Osteoblast (primary cell): Measurements from ENCODE around the gene DUSP8. TPM values are rescaled to one million over a fixed set of nuclear protein-coding genes. Genes with fewer than 3 reads are reported as not detected.
"Not testable (repeated sequence)": the region's sequence is repeated elsewhere in the genome, so short reads cannot be mapped to it uniquely, and the experiment has no call there.

Experiments used
- DNase-seq: peaks from one replicate; pipeline ENCODE4 v3.0.0; 2011; ENCODE audit warnings: low spot score, mixed read lengths; ENCODE audit not compliant: insufficient read length; ENCODE audit errors: missing footprints
- H2AFZ ChIP-seq: 2 replicates; pipeline ENCODE4 v1.6.0; 2011; ENCODE audit warnings: mild to moderate bottlenecking, low read length
- H3K27ac ChIP-seq: 2 replicates; pipeline ENCODE4 v1.5.1; 2011; ENCODE audit warnings: mild to moderate bottlenecking, low read depth, low read length, moderate library complexity
- H3K27me3 ChIP-seq: 2 replicates; pipeline ENCODE4 v1.6.0; 2012; ENCODE audit warnings: mild to moderate bottlenecking, control low read depth, inconsistent platforms, low read length, moderate library complexity; ENCODE audit not compliant: insufficient read depth
- H3K36me3 ChIP-seq: 2 replicates; pipeline ENCODE4 v1.5.1; 2011; ENCODE audit warnings: mild to moderate bottlenecking, low read length, control low read depth, moderate library complexity; ENCODE audit not compliant: insufficient read depth
- H3K4me1 ChIP-seq: 2 replicates; pipeline ENCODE4 v1.5.1; 2011; ENCODE audit warnings: mild to moderate bottlenecking, low read length, control low read depth, moderate library complexity; ENCODE audit not compliant: insufficient read depth
- H3K4me2 ChIP-seq: 2 replicates; pipeline ENCODE4 v1.6.0; 2011; ENCODE audit warnings: mild to moderate bottlenecking, low read length; ENCODE audit not compliant: insufficient read depth
- H3K4me3 ChIP-seq: fragments of 200-600 bp; sonication (generic); 3 replicates; pipeline ENCODE4 v1.5.1; 2012; ENCODE audit warnings: mild to moderate bottlenecking, low read length, inconsistent platforms; ENCODE audit not compliant: insufficient read depth
- H3K79me2 ChIP-seq: 2 replicates; pipeline ENCODE4 v1.6.0; 2012; ENCODE audit warnings: mild to moderate bottlenecking, low read length, control low read depth, inconsistent platforms; ENCODE audit not compliant: insufficient read depth
- H3K9me3 ChIP-seq: 2 replicates; pipeline ENCODE4 v1.5.1; 2011; ENCODE audit warnings: low read depth, low read length, control low read depth
- H4K20me1 ChIP-seq: 2 replicates; pipeline ENCODE4 v1.6.0; 2012; ENCODE audit warnings: mild to moderate bottlenecking, low read length, control low read depth; ENCODE audit not compliant: insufficient read depth
- CTCF ChIP-seq: IDR thresholded peaks from 2 replicates; pipeline ENCODE4 v1.5.1; 2011; ENCODE audit warnings: mild to moderate bottlenecking, low read depth, low read length, moderate library complexity; ENCODE audit errors: extremely low read depth
- total RNA-seq: library from RNA; depleted of rRNA; stranded (reverse); fragments of >200 nt; gene quantifications from 2 replicates; pipeline ENCODE4 v1.2.3, GENCODE V29; 2012

DUSP8 gene
- total RNA-seq = under 0.01 TPM in 2 replicates

- Histone ChIP-seq H3K36me3 (no peaks in the 10 kb centered on the region), H3K4me3 (peak within 1 kb of the TSS; percentile 72), H3K4me1 (no peaks in the 10 kb centered on the region), H2AFZ (no peak within 1 kb of the TSS), H3K9me3 (no peaks in the 10 kb centered on the region), H3K27ac (no peak within 1 kb of the TSS), H3K79me2 (no peaks in the 10 kb centered on the region), H4K20me1 (peaks cover 16% of the 10 kb centered on the region), H3K27me3 (peaks cover 32% of the 10 kb centered on the region), H3K4me2 (peak within 1 kb of the TSS; percentile 65)
- TF ChIP-seq CTCF = no peak
- peak; percentile 100 for DNase-seq
These were observed at the start of gene DUSP8 for GRCh38 chr11:1572197-1573076. Gene DUSP8 (minus strand): TSS chr11:1572271. CDS start chr11:1565826, 6,445 bp downstream.

GRCh38 chr11:1619449-1619848 is 47.4 kb upstream of the DUSP8 start:
- no peaks in the 10 kb centered on the region for H4K20me1 ChIP-seq
- peak overlapping the region; percentile 20 for H2AFZ ChIP-seq
- no peaks in the 10 kb centered on the region for H3K9me3 ChIP-seq
- H3K27ac ChIP-seq = no peak overlapping the region
- DNase-seq = no peak
- H3K4me2 ChIP-seq = no peak overlapping the region
- peaks cover 20% of the 10 kb centered on the region for H3K27me3 ChIP-seq
- no peaks in the 10 kb centered on the region for H3K79me2 ChIP-seq
- no peak for TF ChIP-seq CTCF
- no peaks in the 10 kb centered on the region for H3K36me3 ChIP-seq
- no peak overlapping the region for H3K4me3 ChIP-seq
- no peaks in the 10 kb centered on the region for H3K4me1 ChIP-seq

DNA sequence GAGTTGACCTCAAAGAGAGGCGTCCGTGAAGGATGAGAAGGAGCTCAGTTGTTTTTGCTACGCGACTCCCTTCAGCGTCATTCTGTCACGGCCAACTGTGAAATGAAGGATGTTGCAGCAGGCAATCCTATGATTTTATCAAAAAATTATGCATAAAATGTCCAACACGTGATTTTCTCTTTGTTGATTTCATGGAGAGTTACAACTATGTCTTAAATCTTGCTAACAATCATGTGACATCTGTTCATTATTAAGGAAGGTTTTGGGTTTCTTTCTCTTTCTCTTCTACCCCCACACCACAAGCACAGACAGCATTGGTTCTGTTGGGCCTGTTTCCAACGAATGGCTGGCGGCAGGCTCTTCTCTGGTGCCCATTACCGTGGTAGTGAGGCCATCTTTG is 46.2 kb upstream of the DUSP8 start:
- H3K27ac ChIP-seq = no peak overlapping the region
- no peaks in the 10 kb centered on the region for H4K20me1 ChIP-seq
- H3K4me1 ChIP-seq = no peaks in the 10 kb centered on the region
- H3K4me2 ChIP-seq = no peak overlapping the region
- H3K9me3 ChIP-seq = no peaks in the 10 kb centered on the region
- no peak overlapping the region for H2AFZ ChIP-seq
- H3K27me3 ChIP-seq = peaks cover 15% of the 10 kb centered on the region
- TF ChIP-seq CTCF = no peak
- no peak for DNase-seq
- no peaks in the 10 kb centered on the region for H3K79me2 ChIP-seq
- no peak overlapping the region for H3K4me3 ChIP-seq
- H3K36me3 ChIP-seq = no peaks in the 10 kb centered on the region

DNA sequence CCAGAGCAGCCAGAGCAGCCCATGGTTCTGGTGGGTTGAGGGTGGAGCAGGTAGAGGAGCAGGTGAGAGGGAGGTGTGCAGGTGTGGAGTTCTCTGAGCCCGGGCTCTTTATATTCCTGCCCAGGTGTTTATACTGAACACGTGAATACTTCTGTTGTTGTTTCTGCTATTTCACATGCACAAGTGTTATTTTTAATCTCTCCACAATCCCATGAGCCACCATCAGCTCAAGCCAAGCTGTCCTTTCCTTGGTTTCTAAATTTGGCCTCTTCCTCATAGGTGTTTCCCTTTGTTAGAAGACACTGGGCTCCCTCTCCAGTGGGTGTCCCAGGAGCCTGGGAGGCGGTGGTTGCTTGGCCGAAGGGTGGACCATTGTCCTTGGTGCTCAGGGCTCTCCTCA is 36.3 kb upstream of the DUSP8 start, which contains the start of gene KRTAP5-3:
Gene KRTAP5-3, minus strand, starts transcription at position 101 of the 400 bp plus-strand sequence. Its CDS starts 78 bp downstream, at position 23.
- no peak for TF ChIP-seq CTCF
- Histone ChIP-seq H3K4me2 (no peak within 1 kb of the TSS), H3K4me1 (no peaks in the 10 kb centered on the region), H3K4me3 (no peak within 1 kb of the TSS), H3K27me3 (peaks cover 17% of the 10 kb centered on the region), H3K27ac (no peak within 1 kb of the TSS), H3K9me3 (no peaks in the 10 kb centered on the region), H3K79me2 (no peaks in the 10 kb centered on the region), H4K20me1 (no peaks in the 10 kb centered on the region), H2AFZ (no peak within 1 kb of the TSS), H3K36me3 (no peaks in the 10 kb centered on the region)
- no peak for DNase-seq

GRCh38 chr11:1607901-1608300 is 35.8 kb upstream of the DUSP8 start:
- H3K4me1 ChIP-seq, H4K20me1 ChIP-seq, DNase-seq, H3K27ac ChIP-seq, H3K4me3 ChIP-seq, H3K79me2 ChIP-seq, H3K9me3 ChIP-seq, H3K4me2 ChIP-seq, H2AFZ ChIP-seq, H3K36me3 ChIP-seq: not testable (repeated sequence)
- peaks cover 17% of the 10 kb centered on the region for H3K27me3 ChIP-seq

DNA sequence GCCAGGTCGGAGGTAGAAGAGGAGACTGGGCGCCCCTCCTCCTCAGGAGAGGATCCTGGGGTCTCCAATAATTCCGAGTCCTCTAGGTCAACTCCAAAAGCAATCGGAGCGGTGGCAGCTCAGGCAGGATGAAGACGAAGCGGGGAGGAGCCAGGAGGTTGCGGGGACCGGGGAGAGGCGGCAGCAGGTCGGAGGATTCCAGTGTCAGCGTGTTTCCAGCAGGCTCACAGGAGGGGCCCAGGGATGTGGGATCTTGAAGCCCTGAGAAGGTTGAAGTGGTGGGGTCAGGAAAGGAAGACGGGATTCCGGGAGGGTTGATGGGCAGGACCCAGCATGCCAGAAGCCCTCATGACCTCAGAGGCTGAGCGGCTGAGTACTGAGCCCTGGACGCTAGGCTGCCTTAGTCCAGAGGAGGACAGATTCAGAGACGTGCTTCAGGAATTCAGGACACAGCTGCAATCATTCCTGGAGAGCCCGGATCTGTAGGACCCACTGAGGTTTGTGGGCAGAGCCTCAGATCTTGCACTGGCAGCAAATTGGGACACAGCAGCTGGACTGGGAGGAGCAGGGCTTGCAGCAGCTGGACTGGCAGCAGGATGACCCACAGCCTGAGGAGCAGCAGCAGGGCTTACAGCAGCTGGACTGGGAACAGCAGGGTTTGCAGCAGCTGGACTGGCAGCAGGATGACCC is 35.2 kb upstream of the DUSP8 start:
- not testable (repeated sequence) for H3K9me3 ChIP-seq, H2AFZ ChIP-seq, H3K27ac ChIP-seq, H3K4me1 ChIP-seq, H3K4me2 ChIP-seq, H3K79me2 ChIP-seq, DNase-seq, H3K4me3 ChIP-seq, H3K36me3 ChIP-seq, H4K20me1 ChIP-seq
- H3K27me3 ChIP-seq = peaks cover 17% of the 10 kb centered on the region
